ENCODE data around the gene HNRNPH3. TPM values are rescaled to one million over a fixed set of nuclear protein-coding genes. Genes with fewer than 3 reads are reported as not detected.

The HNRNPH3 gene
- polyA plus RNA-seq, 1 donor from 2014 or later: 74.2 TPM

GRCh38 chr10:68359189-68359588 is 27.3 kb downstream of the HNRNPH3 start:
- H3K9ac ChIP-seq (ENCODE audit: low read length): no peak overlapping the region
- H2AFZ ChIP-seq (ENCODE audit: low read depth, low read length): no peak overlapping the region
- H3K36me3 ChIP-seq (ENCODE audit: insufficient read depth, low read length): no peaks in the 10 kb centered on the region
- no peak for TF ChIP-seq EP300 (conservative IDR thresholded peaks at IDR 0.05; ENCODE audit: poor library complexity, severe bottlenecking)
- no peak for TF ChIP-seq POLR2AphosphoS5 (IDR thresholded peaks at IDR 0.05)
- TF ChIP-seq MXI1 (conservative IDR thresholded peaks at IDR 0.05; ENCODE audit: poor library complexity, severe bottlenecking): no peak
- TF ChIP-seq CTCF (IDR thresholded peaks at IDR 0.05; ENCODE audit: poor library complexity, severe bottlenecking): no peak
- TF ChIP-seq SMC3 (conservative IDR thresholded peaks at IDR 0.05; ENCODE audit: poor library complexity): no peak
- TF ChIP-seq REST (IDR thresholded peaks at IDR 0.05; ENCODE audit: borderline replicate concordance): no peak
- no peak for TF ChIP-seq TAF1 (IDR thresholded peaks at IDR 0.05; ENCODE audit: low read depth)
- TF ChIP-seq EZH2 (IDR thresholded peaks at IDR 0.05; ENCODE audit: borderline replicate concordance, insufficient read depth, low read length, poor library complexity, severe bottlenecking): no peak
- no peak for TF ChIP-seq RAD21 (conservative IDR thresholded peaks at IDR 0.05)
- no peaks in the 10 kb centered on the region for H3K79me2 ChIP-seq (replicated peaks; ENCODE audit: insufficient read depth, low read length)
- H3K9me2 ChIP-seq (ENCODE audit: insufficient read depth, low read length): no peaks in the 10 kb centered on the region
- H3K27ac ChIP-seq (ENCODE audit: low read length): no peak overlapping the region
- no peak overlapping the region for H3K4me2 ChIP-seq (ENCODE audit: low read length)
- H3F3A ChIP-seq (ENCODE audit: insufficient read depth, low read length, poor library complexity, severe bottlenecking): no peaks in the 10 kb centered on the region
- no peaks in the 10 kb centered on the region for H3K27me3 ChIP-seq (ENCODE audit: insufficient read depth, low read depth, low read length)
- no peaks in the 10 kb centered on the region for H4K20me1 ChIP-seq (ENCODE audit: insufficient read depth)
- H3K9me3 ChIP-seq (ENCODE audit: low read length): no peaks in the 10 kb centered on the region
- no peak overlapping the region for H3K4me3 ChIP-seq (ENCODE audit: low read length)

- no peaks in the 10 kb centered on the region for H3K9me3 ChIP-seq (ENCODE audit: low read length)
- H3F3A ChIP-seq (ENCODE audit: insufficient read depth, low read length, poor library complexity, severe bottlenecking): no peaks in the 10 kb centered on the region
- H3K9me2 ChIP-seq (ENCODE audit: insufficient read depth, low read length): no peaks in the 10 kb centered on the region
- H3K27me3 ChIP-seq (ENCODE audit: insufficient read depth, low read depth, low read length): no peaks in the 10 kb centered on the region
- H3K4me3 ChIP-seq (ENCODE audit: low read length): no peak overlapping the region
- H3K36me3 ChIP-seq (ENCODE audit: insufficient read depth, low read length): no peaks in the 10 kb centered on the region
- H3K9ac ChIP-seq (ENCODE audit: low read length): no peak overlapping the region
- H3K4me2 ChIP-seq (ENCODE audit: low read length): no peak overlapping the region
- no peaks in the 10 kb centered on the region for H3K79me2 ChIP-seq (replicated peaks; ENCODE audit: insufficient read depth, low read length)
- no peaks in the 10 kb centered on the region for H4K20me1 ChIP-seq (ENCODE audit: insufficient read depth)
- H2AFZ ChIP-seq (ENCODE audit: low read depth, low read length): no peak overlapping the region
- no peak for TF ChIP-seq EP300 (conservative IDR thresholded peaks at IDR 0.05; ENCODE audit: poor library complexity, severe bottlenecking)
- TF ChIP-seq RAD21 (conservative IDR thresholded peaks at IDR 0.05): no peak
- H3K27ac ChIP-seq (ENCODE audit: low read length): no peak overlapping the region
Measured at GRCh38 chr10:68362590-68362989, 30.7 kb downstream of the HNRNPH3 start.

Data from neural cell (in vitro differentiated cells).